HG02852 (cell line): ENCODE measurements around the gene KDM6A.
A peak's percentile ranks its signal among the peaks of the same experiment; 100 is the strongest.
"Not testable (repeated sequence)": the region's sequence is repeated elsewhere in the genome, so short reads cannot be mapped to it uniquely, and the experiment has no call there.

ENCODE experiments used
- ATAC-seq: cut with Tn5 transposase; IDR thresholded peaks from one replicate; pipeline ENCODE4 v1.9.1; 2021; ENCODE audit warnings: mild to moderate bottlenecking, moderate library complexity; ENCODE audit not compliant: unreplicated experiment

KDM6A gene

GRCh38 chrX:44954562-44954961 lies 81.6 kb downstream of the KDM6A start:
- ATAC-seq: no peak

DNA sequence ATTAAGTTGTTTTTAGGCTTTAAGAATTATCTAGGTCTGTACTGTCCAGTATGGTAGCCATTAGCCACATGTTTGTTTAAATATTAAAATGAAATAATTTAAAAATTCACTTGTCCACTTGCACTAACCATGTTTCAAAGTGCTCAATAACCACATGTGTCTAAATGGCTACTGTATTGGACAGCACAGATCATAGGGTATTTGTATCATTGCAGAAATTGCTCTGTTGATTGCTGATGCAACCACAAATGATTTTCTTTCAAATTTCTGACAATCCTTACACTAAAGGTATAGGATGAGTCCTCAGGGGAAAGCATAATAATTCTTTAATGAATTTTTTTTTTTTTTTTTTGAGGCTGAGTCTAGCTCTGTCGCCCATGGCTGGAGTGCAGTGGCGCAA lies 84.9 kb downstream of the KDM6A start:
- ATAC-seq: no peak

DNA sequence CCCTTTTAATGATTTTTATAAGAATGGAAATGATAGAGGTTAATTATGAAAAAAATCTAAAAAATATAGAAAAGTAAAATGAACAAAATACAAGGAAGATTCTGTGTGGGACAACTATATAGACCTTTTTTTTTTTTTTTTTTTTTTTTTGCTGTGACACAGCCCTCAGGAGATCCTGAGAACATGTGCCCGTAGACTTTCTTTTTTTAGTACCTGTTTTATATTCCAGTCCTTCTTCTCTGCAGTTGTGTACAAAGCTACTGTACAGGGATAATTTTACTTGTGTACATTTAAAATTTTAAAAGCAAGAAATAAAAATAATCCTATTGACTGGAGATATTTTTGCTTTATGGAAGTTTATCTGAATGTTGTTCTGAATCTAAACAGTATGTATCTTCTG lies 85.5 kb downstream of the KDM6A start:
- no peak for ATAC-seq

GRCh38 chrX:44961817-44962607 lies 89.0 kb downstream of the KDM6A start:
- ATAC-seq: no peak

DNA sequence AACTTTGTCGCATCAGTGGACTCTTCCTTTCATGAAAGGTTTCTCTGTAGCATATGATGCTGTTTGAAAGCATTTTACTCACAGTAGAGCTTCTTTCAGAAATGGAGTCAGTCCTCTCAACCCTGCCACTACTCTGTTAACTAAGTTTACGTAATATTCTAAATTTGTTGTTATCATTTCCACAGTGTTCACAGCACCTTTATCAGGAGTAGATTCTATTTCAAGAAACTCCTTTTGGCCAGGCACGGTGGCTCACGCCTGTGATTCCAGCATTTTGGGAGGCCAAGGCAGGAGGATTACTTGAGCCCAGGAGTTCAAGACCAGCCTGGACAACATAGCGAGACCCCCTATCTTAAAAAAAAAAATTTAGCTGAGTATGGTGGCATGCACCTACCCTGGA lies 90.0 kb downstream of the KDM6A start:
- ATAC-seq: no peak

DNA sequence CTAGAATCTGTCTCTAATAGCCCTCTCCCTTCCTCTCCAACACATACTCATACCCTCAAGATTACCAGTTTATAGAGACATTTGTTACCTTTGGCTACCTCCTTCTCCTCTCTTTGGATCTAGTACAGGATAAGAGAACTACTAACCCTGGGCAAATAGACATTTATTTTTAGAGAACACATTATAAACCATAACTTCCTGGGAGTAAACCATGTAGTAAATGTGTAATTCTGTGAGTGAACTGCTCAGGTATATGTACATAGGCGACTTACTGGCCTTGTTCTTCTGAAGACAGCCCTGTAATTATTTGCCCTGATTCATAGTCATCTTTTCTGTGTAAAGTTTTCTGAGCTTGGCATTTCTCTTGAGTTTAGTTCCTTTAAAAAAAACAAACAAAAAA lies 94.2 kb downstream of the KDM6A start:
- ATAC-seq: no peak

- ATAC-seq: no peak
Measured at GRCh38 chrX:44970709-44971108, 97.7 kb downstream of the KDM6A start.

- ATAC-seq: no peak
Measured at GRCh38 chrX:44971674-44972073, 98.7 kb downstream of the KDM6A start.

DNA sequence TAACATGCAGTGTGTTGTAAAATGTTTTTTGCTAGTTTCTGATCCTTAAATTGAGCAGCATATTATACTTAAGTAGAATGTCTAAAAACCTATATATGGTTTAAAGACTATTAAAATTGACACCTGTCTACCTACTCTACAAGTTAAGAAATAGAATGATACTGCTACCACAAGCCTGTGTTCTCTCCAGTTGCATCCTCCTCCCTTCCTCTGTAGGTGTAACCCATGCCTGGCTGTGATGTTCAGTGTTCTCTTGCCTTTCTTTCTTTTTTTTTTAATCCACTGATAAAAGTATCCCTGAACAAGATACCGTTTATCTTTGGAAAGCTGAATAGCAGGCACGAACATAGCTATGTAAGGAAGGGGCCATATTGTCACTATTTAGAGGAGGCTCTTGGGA lies 99.1 kb downstream of the KDM6A start:
- ATAC-seq: no peak

- no peak for ATAC-seq
Measured at GRCh38 chrX:44973420-44973932, 100.5 kb downstream of the KDM6A start.

- ATAC-seq: no peak
Measured at GRCh38 chrX:44974451-44974850, 101.5 kb downstream of the KDM6A start.

DNA sequence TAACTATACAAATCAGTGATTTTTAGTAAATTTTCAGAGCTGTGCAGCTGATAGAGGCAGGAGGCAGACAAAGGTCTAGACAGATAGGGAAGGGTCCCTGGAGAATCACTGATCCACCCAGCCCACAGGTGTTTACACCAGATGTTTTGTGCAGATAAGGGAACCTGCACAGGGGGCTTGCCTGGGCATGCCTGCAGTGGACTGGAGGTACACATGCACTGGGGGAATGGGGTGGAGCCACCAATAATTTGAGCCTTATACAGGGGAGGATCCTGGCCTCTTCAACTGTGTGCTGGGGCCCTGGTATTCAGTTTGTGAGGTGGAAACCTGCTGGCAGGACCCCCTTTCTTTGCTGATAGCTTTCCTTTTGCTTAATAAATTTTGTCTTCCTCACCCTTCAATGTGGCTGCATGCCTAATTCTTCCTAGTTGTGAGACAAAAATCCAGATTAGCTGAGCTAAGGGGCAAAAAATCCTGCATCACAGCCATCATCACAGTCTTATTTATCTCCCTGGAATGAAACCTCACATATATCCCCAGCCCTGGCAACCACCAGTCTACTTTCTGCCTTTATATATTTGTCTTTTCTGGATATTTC lies 102.8 kb downstream of the KDM6A start:
- ATAC-seq: no peak

DNA sequence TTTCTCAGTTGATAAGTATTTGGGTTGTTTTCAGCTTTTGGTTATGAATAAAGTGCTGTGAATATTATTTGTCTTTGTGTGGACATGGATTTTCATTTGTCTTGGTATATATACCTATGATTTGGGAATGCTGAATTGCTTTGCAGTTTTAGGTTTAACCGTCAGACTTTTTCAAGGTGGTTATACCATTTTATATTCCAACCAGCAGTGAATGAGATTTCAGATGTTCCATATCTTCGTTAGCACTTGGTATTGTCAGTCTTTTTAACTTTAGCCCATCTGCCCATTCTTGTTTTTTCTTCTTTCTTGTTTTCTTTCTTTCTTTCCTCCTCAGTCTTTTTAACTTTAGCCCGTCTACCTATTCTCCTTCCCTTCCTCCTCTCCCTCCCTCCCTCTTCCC lies 106.0 kb downstream of the KDM6A start:
- ATAC-seq: no peak

DNA sequence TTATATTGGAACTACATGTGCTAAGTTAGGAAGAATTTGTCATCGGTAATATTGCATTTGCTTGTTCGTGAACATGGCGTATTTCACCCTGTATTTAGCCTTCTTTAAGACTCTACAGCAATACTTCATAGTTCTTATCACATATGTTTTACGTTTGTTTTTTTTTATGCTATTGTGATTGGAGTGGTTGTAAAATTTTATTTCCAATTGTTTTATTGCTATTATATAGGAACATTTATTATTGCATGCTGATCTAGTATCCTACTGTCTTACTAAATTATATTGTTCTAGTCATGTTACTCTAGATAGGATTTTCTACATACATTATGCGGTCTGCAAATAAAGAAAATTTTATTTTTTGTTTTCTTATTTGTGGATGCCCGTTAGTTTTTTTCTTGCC lies 107.4 kb downstream of the KDM6A start:
- ATAC-seq: no peak

DNA sequence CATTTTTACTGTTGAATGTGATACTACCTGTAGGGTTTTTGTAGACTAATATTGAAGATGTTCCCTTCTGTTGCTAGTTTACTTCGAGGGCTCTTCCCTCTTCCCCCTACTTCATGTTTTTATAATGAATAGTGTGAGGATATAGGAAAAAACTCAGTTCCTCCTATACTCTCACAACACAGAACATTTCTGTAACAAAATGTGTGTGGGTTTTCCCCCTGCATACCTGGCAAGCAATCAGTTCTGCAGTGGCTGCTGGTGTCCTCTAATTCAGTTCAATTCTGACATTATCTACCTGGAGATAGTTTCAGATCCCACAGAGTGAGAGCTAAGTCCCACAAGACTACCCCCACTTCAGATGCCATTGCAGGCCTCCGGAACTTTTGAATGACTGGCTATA lies 107.9 kb downstream of the KDM6A start:
- ATAC-seq: no peak

DNA sequence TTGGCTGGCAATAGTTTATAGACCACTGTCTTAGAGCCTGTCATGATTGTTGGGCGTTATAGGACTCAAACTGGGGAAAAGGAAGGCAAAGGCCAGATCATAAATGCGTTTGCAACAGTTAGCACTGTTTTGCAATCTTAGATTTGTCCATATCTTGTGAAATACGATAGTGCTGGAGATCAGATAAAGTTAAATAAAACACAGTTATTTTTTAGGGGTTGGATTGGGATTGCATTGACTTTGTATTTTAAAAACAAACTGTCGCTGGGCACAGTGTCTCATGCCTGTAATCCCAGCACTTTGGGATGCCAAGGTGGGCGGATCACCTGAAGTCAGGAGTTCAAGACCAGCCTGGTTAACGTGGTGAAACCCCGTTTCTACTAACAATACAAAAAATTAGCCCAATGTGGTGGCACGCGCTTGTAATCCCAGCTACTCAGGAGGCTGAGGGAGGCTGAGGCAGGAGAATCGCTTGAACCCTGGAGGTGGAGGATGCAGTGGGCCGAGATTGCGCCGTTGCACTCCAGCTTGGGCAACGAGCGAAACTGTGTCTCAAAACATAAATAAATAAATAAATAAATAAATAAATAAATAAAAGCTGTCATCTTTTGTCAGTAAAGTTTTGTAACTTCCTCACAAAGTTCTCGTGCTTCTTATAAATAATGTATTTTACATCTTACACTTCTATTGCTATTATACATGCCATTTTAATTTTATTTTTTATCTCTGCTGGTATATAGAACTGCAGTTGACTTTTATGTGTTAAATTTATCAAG lies 117.2 kb downstream of the KDM6A start:
- no peak for ATAC-seq

GRCh38 chrX:44992775-44993174 lies 119.8 kb downstream of the KDM6A start:
- no peak for ATAC-seq

DNA sequence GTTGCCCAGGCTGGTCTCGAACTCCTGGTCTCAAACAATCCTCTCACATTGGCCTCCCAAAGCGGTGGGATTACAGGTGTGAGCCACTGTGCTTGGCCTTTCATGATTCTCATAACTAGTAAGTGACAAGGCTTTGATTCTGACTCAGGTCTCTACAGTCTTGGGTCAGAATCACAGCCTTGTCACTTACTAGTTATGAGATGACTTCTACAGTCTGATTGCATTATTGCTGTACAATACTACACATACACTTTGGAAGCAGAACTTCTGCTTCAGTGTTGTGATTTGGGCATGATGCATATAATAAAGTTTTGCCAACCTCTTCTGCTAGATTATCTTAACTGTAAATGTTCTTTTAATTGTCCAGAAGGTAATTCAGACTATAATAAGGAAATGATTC lies 123.3 kb downstream of the KDM6A start:
- ATAC-seq: peak; percentile 55

DNA sequence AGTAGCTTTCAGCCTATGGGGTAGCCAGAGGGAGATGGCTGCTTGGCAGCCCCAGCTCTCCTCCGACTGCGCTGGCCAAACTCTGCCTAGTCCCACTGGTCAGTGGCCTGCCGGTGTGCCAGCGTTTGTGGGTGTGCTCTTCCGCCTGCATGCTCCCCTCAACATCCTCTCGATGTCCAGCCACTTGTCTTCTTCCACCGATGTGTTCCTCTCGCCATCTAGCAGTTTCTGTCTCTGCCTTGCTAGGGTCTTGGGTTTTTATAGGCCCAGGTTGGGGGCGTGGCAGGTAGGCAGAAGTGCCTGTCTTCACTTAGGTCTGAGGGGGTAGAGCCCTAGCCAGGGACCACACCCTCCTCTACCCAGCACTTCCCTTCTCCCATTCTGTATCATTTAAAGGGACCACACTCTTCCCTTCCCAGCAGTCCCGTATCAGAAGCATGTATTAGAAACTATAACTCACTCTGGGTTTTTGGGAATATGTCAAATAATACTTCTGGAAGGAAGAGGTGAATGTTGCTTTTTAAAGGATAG lies 124.4 kb downstream of the KDM6A start:
- no peak for ATAC-seq

GRCh38 chrX:44997888-44998287 lies 124.9 kb downstream of the KDM6A start:
- ATAC-seq: no peak

- ATAC-seq: not testable (repeated sequence)
Measured at GRCh38 chrX:44999237-44999636, 126.2 kb downstream of the KDM6A start.
